ENCODE results near the gene RPL31.

GRCh38 chr2:100954044-100954420 lies 48.1 kb upstream of the RPL31 start:
- TF ChIP-seq POLR2A (IDR thresholded peaks at IDR 0.05) (no peak), CTCF (IDR thresholded peaks at IDR 0.05) (no peak)
